HepG2 (cell line): ENCODE measurements around the gene SEC24D. TPM values are rescaled to one million over a fixed set of nuclear protein-coding genes. Genes with fewer than 3 reads are reported as not detected.
A peak's percentile ranks its signal among the peaks of the same experiment; 100 is the strongest.

Source experiments
- ASH2L ChIP-seq: fragments of 300-600, 200-600 bp; sonication (generic); IDR thresholded peaks from 2 replicates; pipeline ENCODE4 v1.7.0; 2017; ENCODE audit warnings: low read depth, mild to moderate bottlenecking, moderate library complexity, mixed read lengths, low read length; ENCODE audit not compliant: insufficient read length
- CBX2 ChIP-seq, 2 experiments: fragments of 200-600 bp in 1 of 2; sonication (generic); formaldehyde crosslinking in 1 of 2; IDR thresholded peaks; 2 replicates each; pipeline versions ENCODE4 v1.7.0 to v1.8.1; 2018 to 2022; ENCODE audit warnings: low read depth in 2 of 2, low read length in 1 of 2, mild to moderate bottlenecking in 1 of 2, missing genetic modification reagents in 1 of 2
- NFIC ChIP-seq: IDR thresholded peaks from 2 replicates; pipeline ENCODE4 v1.6.1; 2012; ENCODE audit warnings: mild to moderate bottlenecking, low read length, inconsistent platforms
- NRL ChIP-seq: sonication (generic); formaldehyde crosslinking; IDR thresholded peaks from 2 replicates; pipeline ENCODE4 v1.5.0; 2020; ENCODE audit warnings: missing genetic modification reagents, mild to moderate bottlenecking, moderate library complexity, borderline replicate concordance
- PPARG ChIP-seq: conservative IDR thresholded peaks from 2 replicates; pipeline ENCODE4 v1.6.1; 2016; ENCODE audit warnings: missing biosample characterization, missing genetic modification reagents
- RCOR2 ChIP-seq: IDR thresholded peaks from 2 replicates; pipeline ENCODE4 v1.6.1; 2016; ENCODE audit warnings: missing biosample characterization, missing genetic modification reagents
- REPIN1 ChIP-seq: sonication (generic); formaldehyde crosslinking; IDR thresholded peaks from 2 replicates; pipeline ENCODE4 v1.8.0; 2022; ENCODE audit warnings: missing genetic modification reagents, low read depth, mild to moderate bottlenecking, borderline replicate concordance
- SPEN ChIP-seq: sonication (generic); formaldehyde crosslinking; IDR thresholded peaks from 2 replicates; pipeline ENCODE4 v1.5.1; 2020; ENCODE audit warnings: low read depth, mild to moderate bottlenecking, missing genetic modification reagents
- ZNF652 ChIP-seq: IDR thresholded peaks from 2 replicates; pipeline ENCODE4 v1.6.1; 2016; ENCODE audit warnings: low read depth, borderline replicate concordance
- ZNF883 ChIP-seq: sonication (generic); formaldehyde crosslinking; IDR thresholded peaks from 2 replicates; pipeline ENCODE4 v1.5.1; 2020; ENCODE audit warnings: mild to moderate bottlenecking, missing genetic modification reagents; ENCODE audit errors: not compliant biosample characterization
- polyA plus RNA-seq, 8 experiments: library from polyadenylated mRNA; depleted of rRNA in 3 of 8; stranded (reverse) in 7 of 8; unstranded in 1 of 8; fragments of >200 nt; fragmentation: Illumina TruSeq in 4 of 8; extraction: Trizol in 4 of 8; gene quantifications; 2 replicates each; pipeline versions ENCODE4 v1.2.1 to v1.2.3, GENCODE V29; 2011 to 2016; ENCODE audit warnings: low read depth in 4 of 8, missing spikeins in 1 of 8, mixed read lengths in 1 of 8; ENCODE audit not compliant: insufficient read depth in 1 of 8
- total RNA-seq, 5 experiments: library from RNA; depleted of rRNA; stranded (reverse); fragments of >200 nt; fragmentation: Illumina TruSeq; extraction: Trizol; gene quantifications; 2 replicates each; pipeline ENCODE4 v1.2.3, GENCODE V29; 2016; ENCODE audit warnings: low read depth in 1 of 5
- TF ChIP-seq, protein P1 (sequence below): sonication (generic); formaldehyde crosslinking; IDR thresholded peaks from 2 replicates; pipeline ENCODE4 v1.5.0; 2020; ENCODE audit warnings: mild to moderate bottlenecking, missing genetic modification reagents
- TF ChIP-seq, protein P2 (sequence below): sonication (generic); formaldehyde crosslinking; IDR thresholded peaks from 2 replicates; pipeline ENCODE4 v1.4.0; 2020; ENCODE audit warnings: mild to moderate bottlenecking, missing genetic modification reagents
- TF ChIP-seq, protein P3 (sequence below): sonication (generic); formaldehyde crosslinking; IDR thresholded peaks from 2 replicates; pipeline ENCODE4 v1.4.0; 2020; ENCODE audit warnings: low read depth, missing genetic modification reagents
- TF ChIP-seq, protein P4 (sequence below): IDR thresholded peaks from 2 replicates; pipeline ENCODE4 v1.6.1; 2012; ENCODE audit warnings: low read length, improper control_type of control experiment

SEC24D gene
- total and polyA plus RNA-seq, 2 of the 13 experiments (the other 11 are each of a cell fraction or from before 2014, with no cell fraction given): 30.0 to 51.1 TPM

DNA sequence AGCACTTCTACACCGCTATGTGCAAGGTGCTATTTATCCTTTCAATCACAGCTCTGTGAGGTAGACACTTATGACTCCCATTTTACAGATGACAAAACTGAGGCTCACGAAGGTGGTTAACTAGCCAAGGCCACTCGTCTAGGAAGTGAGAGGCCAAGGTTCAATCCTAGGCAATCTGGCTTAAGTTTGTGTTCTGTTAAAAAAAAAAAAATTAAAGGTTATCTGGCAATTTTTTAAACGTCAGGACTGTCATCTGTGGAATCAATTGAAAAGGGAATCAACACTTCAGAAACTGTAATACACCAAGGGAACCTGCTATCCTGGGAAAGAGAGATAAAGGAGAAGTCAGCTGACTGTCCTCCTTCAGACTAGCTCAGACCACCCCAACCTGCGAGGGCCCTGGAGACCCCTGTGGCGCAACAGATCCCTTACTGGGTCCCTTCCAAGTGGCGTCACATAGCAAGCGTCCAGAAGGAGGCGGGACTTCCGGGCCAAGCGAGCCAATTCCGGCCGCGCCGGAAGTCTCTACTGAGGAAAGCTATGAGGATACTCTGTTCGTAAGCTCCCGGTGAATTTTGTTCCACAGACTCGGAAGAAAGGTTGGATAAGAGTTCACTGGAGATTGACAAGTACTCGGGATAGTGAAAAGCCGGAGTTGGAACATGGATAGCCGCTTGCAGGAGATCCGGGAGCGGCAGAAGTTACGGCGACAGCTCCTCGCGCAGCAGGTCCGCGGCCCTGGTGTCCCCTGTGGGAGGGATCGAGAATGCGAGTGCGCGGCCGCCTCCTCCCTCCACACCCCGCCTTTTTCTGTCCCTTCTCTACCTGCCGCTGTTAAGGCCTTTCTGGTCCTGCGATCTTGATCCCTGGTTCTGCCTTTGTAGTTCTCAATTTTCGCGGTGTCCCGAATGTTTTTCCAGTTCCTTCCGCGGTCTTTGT lies 150.8 kb downstream of the SEC24D start, which contains the start of gene METTL14 (continued):
- TF ChIP-seq CBX2 (IDR thresholded peaks at IDR 0.05; ENCODE audit: low read depth, low read length): no peak
- no peak for TF ChIP-seq CBX2 (CRISPR knock-in tag; IDR thresholded peaks at IDR 0.05; ENCODE audit: low read depth)
- peak; percentile 92 for TF ChIP-seq ASH2L
- TF ChIP-seq REPIN1 (CRISPR knock-in tag): 0 out of 2 replicates have a peak, but pooled peaks have one; percentile 26
- TF ChIP-seq, protein P1, sequence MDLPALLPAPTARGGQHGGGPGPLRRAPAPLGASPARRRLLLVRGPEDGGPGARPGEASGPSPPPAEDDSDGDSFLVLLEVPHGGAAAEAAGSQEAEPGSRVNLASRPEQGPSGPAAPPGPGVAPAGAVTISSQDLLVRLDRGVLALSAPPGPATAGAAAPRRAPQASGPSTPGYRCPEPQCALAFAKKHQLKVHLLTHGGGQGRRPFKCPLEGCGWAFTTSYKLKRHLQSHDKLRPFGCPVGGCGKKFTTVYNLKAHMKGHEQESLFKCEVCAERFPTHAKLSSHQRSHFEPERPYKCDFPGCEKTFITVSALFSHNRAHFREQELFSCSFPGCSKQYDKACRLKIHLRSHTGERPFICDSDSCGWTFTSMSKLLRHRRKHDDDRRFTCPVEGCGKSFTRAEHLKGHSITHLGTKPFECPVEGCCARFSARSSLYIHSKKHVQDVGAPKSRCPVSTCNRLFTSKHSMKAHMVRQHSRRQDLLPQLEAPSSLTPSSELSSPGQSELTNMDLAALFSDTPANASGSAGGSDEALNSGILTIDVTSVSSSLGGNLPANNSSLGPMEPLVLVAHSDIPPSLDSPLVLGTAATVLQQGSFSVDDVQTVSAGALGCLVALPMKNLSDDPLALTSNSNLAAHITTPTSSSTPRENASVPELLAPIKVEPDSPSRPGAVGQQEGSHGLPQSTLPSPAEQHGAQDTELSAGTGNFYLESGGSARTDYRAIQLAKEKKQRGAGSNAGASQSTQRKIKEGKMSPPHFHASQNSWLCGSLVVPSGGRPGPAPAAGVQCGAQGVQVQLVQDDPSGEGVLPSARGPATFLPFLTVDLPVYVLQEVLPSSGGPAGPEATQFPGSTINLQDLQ (CRISPR knock-in tag): no peak
- no peak for TF ChIP-seq NFIC
- TF ChIP-seq ZNF652 (CRISPR knock-in tag): no peak
- TF ChIP-seq ZNF883 (CRISPR knock-in tag): peak; percentile 63
- no peak for TF ChIP-seq PPARG (CRISPR knock-in tag)
- peak; percentile 97 for TF ChIP-seq RCOR2 (CRISPR knock-in tag)
- TF ChIP-seq, protein P2, sequence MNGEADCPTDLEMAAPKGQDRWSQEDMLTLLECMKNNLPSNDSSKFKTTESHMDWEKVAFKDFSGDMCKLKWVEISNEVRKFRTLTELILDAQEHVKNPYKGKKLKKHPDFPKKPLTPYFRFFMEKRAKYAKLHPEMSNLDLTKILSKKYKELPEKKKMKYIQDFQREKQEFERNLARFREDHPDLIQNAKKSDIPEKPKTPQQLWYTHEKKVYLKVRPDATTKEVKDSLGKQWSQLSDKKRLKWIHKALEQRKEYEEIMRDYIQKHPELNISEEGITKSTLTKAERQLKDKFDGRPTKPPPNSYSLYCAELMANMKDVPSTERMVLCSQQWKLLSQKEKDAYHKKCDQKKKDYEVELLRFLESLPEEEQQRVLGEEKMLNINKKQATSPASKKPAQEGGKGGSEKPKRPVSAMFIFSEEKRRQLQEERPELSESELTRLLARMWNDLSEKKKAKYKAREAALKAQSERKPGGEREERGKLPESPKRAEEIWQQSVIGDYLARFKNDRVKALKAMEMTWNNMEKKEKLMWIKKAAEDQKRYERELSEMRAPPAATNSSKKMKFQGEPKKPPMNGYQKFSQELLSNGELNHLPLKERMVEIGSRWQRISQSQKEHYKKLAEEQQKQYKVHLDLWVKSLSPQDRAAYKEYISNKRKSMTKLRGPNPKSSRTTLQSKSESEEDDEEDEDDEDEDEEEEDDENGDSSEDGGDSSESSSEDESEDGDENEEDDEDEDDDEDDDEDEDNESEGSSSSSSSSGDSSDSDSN (CRISPR knock-in tag): peak; percentile 54
- TF ChIP-seq, protein P3, sequence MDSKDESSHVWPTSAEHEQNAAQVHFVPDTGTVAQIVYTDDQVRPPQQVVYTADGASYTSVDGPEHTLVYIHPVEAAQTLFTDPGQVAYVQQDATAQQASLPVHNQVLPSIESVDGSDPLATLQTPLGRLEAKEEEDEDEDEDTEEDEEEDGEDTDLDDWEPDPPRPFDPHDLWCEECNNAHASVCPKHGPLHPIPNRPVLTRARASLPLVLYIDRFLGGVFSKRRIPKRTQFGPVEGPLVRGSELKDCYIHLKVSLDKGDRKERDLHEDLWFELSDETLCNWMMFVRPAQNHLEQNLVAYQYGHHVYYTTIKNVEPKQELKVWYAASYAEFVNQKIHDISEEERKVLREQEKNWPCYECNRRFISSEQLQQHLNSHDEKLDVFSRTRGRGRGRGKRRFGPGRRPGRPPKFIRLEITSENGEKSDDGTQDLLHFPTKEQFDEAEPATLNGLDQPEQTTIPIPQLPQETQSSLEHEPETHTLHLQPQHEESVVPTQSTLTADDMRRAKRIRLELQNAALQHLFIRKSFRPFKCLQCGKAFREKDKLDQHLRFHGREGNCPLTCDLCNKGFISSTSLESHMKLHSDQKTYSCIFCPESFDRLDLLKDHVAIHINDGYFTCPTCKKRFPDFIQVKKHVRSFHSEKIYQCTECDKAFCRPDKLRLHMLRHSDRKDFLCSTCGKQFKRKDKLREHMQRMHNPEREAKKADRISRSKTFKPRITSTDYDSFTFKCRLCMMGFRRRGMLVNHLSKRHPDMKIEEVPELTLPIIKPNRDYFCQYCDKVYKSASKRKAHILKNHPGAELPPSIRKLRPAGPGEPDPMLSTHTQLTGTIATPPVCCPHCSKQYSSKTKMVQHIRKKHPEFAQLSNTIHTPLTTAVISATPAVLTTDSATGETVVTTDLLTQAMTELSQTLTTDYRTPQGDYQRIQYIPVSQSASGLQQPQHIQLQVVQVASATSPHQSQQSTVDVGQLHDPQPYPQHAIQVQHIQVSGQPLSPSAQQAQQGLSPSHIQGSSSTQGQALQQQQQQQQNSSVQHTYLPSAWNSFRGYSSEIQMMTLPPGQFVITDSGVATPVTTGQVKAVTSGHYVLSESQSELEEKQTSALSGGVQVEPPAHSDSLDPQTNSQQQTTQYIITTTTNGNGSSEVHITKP (CRISPR knock-in tag): 0 out of 2 replicates have a peak, but pooled peaks have one; percentile 29
- peak; percentile 71; the same call in 1 of the 2 replicates for TF ChIP-seq SPEN (CRISPR knock-in tag)
- no peak; the same call in 1 of the 2 replicates for TF ChIP-seq NRL (CRISPR knock-in tag)
- TF ChIP-seq, protein P4, sequence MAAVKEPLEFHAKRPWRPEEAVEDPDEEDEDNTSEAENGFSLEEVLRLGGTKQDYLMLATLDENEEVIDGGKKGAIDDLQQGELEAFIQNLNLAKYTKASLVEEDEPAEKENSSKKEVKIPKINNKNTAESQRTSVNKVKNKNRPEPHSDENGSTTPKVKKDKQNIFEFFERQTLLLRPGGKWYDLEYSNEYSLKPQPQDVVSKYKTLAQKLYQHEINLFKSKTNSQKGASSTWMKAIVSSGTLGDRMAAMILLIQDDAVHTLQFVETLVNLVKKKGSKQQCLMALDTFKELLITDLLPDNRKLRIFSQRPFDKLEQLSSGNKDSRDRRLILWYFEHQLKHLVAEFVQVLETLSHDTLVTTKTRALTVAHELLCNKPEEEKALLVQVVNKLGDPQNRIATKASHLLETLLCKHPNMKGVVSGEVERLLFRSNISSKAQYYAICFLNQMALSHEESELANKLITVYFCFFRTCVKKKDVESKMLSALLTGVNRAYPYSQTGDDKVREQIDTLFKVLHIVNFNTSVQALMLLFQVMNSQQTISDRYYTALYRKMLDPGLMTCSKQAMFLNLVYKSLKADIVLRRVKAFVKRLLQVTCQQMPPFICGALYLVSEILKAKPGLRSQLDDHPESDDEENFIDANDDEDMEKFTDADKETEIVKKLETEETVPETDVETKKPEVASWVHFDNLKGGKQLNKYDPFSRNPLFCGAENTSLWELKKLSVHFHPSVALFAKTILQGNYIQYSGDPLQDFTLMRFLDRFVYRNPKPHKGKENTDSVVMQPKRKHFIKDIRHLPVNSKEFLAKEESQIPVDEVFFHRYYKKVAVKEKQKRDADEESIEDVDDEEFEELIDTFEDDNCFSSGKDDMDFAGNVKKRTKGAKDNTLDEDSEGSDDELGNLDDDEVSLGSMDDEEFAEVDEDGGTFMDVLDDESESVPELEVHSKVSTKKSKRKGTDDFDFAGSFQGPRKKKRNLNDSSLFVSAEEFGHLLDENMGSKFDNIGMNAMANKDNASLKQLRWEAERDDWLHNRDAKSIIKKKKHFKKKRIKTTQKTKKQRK: no peak
